ENCODE data around the gene ABHD13.
"Not testable (repeated sequence)": the region's sequence is repeated elsewhere in the genome, so short reads cannot be mapped to it uniquely, and the experiment has no call there.

Gene ABHD13

GRCh38 chr13:108223687-108224503 is 5.7 kb downstream of the ABHD13 start:
- no peak for DNase-seq (ENCODE audit: low spot score)

GRCh38 chr13:108225440-108225839 is 7.2 kb downstream of the ABHD13 start:
- no peak for DNase-seq (ENCODE audit: low spot score)

- DNase-seq (ENCODE audit: low spot score), result no peak
Observed at GRCh38 chr13:108226184-108226583, 8.0 kb downstream of the ABHD13 start.

- peak; percentile 31 for DNase-seq (ENCODE audit: low spot score)
Observed at GRCh38 chr13:108227651-108228272, 9.6 kb downstream of the ABHD13 start.

GRCh38 chr13:108230377-108230776 is 12.2 kb downstream of the ABHD13 start:
- DNase-seq (ENCODE audit: low spot score), result no peak

- no peak for DNase-seq (ENCODE audit: low spot score)
Observed at GRCh38 chr13:108249150-108249549, 31.0 kb downstream of the ABHD13 start.

- DNase-seq (ENCODE audit: low spot score), result no peak
Observed at GRCh38 chr13:108257248-108257647, 39.1 kb downstream of the ABHD13 start.

- DNase-seq (ENCODE audit: low spot score), result no peak
Observed at GRCh38 chr13:108263621-108264355, 45.6 kb downstream of the ABHD13 start.

- DNase-seq (ENCODE audit: low spot score), result no peak
Observed at GRCh38 chr13:108266321-108266990, 48.3 kb downstream of the ABHD13 start.

GRCh38 chr13:108267347-108267746 is 49.2 kb downstream of the ABHD13 start:
- DNase-seq (ENCODE audit: low spot score), result no peak

- not testable (repeated sequence) for DNase-seq (ENCODE audit: low spot score)
Observed at GRCh38 chr13:108267855-108268254, 49.7 kb downstream of the ABHD13 start.

- DNase-seq (ENCODE audit: low spot score), result no peak
Observed at GRCh38 chr13:108268466-108269112, 50.4 kb downstream of the ABHD13 start.

- peak; percentile 17 for DNase-seq (ENCODE audit: low spot score)
Observed at GRCh38 chr13:108269601-108270328, 51.6 kb downstream of the ABHD13 start, which contains the start of gene TNFSF13B. Gene TNFSF13B (plus strand): TSS chr13:108269718. CDS start chr13:108269896, 178 bp downstream.

GRCh38 chr13:108270442-108270841 is 52.2 kb downstream of the ABHD13 start:
- DNase-seq (ENCODE audit: low spot score), result no peak

- no peak for DNase-seq (ENCODE audit: low spot score)
Observed at GRCh38 chr13:108272333-108272732, 54.1 kb downstream of the ABHD13 start.

- no peak for DNase-seq (ENCODE audit: low spot score)
Observed at GRCh38 chr13:108273429-108274118, 55.4 kb downstream of the ABHD13 start.

GRCh38 chr13:108274718-108275117 is 56.5 kb downstream of the ABHD13 start:
- DNase-seq (ENCODE audit: low spot score), result no peak

GRCh38 chr13:108276060-108276459 is 57.9 kb downstream of the ABHD13 start:
- no peak for DNase-seq (ENCODE audit: low spot score)

GRCh38 chr13:108278466-108278865 is 60.3 kb downstream of the ABHD13 start:
- DNase-seq (ENCODE audit: low spot score), result no peak

- no peak for DNase-seq (ENCODE audit: low spot score)
Observed at GRCh38 chr13:108281901-108282300, 63.7 kb downstream of the ABHD13 start.

Data from germinal center (tissue), 1 donor.